Measurements from ENCODE around the gene PRM3.
A peak's percentile ranks its signal among the peaks of the same experiment; 100 is the strongest.

PRM3 gene

DNA sequence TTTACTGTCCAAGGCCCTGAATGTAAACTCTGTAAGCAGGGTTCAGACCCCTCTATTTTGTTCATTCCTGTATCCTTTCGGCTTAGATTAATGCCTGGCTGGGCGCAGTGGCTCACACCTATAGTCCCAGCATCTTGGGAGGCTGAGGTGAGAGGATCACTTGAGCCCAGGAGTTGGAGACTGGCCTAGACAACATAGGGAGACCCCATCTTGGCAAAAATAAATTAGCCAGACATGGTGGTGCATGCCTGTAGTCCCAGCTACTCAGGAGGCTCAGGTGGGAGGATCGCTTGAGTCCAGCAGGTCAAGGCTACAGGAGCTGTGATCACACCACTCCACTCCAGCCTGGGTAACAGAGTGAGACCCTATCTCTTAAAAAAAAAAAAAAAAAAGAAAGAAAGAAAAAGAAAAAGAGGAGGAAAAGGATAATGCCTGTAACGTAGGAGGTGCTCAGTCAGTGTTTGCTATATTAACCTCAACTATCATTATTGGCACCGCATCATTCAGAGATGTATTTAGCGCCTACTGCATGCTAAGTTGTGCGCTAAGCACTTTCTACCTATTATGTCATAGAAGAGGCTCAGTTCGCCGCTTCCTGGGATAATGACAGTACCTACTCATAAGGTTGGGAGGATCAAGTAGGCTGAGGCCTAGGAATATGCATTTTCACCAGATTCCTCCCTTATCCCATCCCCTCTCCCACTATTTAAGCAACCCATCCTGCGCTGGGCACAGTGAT, 22.5 kb downstream of the PRM3 start:
- H3K4me3 Mint-ChIP-seq = peak overlapping the region; percentile 45
- H3K27ac Mint-ChIP-seq = peak overlapping the region; percentile 67
- ATAC-seq = no peak
- H3K27me3 Mint-ChIP-seq = no peaks in the 10 kb centered on the region
- H3K9me3 Mint-ChIP-seq = no peaks in the 10 kb centered on the region
- peaks cover 52% of the 10 kb centered on the region for H3K4me1 Mint-ChIP-seq
- H3K36me3 Mint-ChIP-seq = peaks cover 46% of the 10 kb centered on the region

DNA sequence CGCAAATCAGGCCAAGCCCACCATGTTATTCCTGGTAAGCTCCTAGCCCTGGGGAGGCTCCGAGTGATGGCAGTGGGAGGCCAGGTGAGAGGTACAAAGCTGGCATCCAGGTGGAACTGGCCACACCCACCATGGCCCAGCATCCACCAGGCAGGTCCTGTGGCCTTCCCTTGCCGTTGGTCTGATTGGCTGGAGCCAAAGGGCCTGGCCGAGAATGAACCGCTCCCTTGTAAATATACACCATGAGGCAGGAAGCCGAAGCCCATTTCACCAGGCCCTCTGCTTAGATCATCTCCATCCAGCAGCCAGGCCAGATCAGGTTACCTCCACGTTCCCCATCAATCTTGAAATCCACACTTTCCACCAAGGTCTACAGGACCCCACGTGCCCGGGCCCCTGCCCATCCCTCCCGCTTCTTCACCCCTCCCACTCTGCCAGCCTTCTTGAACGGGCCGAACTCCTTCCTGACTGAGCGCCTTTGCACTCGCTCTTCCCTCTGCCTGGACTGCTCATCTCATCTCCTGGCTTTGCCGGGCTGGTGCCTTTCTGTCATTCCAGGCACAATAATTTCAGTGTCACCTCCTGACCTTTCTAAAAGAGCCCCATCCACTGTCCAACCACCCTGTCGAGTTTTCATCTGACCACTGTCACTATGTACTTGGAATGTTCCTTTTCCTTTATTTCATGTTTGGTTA, 23.2 kb downstream of the PRM3 start:
- Mint-ChIP-seq H3K27me3 (no peaks in the 10 kb centered on the region), H3K27ac (peak overlapping the region; percentile 53), H3K4me3 (peak overlapping the region; percentile 45), H3K36me3 (peaks cover 42% of the 10 kb centered on the region), H3K9me3 (no peaks in the 10 kb centered on the region), H3K4me1 (peaks cover 52% of the 10 kb centered on the region)
- peak; percentile 9 for ATAC-seq

DNA sequence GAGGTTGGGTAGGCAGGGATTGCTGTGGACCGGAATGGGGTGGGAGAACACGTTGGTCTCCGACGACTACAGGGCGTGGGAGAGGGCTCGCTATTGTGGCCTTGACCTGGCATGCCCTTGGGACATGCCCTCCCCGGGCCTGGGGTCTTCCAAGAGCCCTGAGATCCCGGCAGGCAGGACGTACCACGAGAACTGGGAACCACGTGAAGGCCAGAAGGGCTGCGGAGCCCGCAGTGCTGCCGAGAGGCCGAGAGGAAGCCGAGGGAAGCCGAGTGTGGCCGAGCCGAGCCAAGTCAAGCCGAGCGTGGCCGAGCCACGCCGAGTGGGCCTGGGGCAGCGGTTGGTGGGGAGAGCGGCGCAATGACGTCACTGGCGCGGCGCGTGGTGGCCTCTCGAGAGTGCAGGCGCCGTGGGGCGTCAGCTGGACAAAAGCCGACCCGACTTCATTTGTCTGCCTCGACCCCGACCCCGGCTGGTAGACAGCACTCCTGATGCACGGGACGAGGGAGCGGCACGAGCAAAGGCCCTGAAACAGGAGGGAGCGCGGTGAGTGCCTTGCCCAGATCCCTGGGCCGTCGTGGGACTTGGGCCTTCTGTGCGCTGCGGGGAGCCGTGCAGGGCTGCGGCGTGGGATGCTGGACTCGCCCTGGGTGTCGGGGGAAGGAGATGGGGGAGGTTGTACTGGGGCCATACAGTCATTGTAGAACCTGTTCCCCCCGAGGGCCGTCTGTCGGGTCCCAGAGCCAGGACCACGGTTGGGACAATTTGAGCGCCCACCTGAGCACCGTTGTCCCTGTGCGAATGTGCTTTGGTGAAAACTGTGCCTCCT, 24.0 kb downstream of the PRM3 start:
- Mint-ChIP-seq H3K9me3 (no peaks in the 10 kb centered on the region), H3K4me1 (peaks cover 52% of the 10 kb centered on the region), H3K4me3 (peak overlapping the region; percentile 60), H3K27ac (peak overlapping the region; percentile 53), H3K36me3 (peaks cover 35% of the 10 kb centered on the region), H3K27me3 (no peaks in the 10 kb centered on the region)
- peak; percentile 17 for ATAC-seq

DNA sequence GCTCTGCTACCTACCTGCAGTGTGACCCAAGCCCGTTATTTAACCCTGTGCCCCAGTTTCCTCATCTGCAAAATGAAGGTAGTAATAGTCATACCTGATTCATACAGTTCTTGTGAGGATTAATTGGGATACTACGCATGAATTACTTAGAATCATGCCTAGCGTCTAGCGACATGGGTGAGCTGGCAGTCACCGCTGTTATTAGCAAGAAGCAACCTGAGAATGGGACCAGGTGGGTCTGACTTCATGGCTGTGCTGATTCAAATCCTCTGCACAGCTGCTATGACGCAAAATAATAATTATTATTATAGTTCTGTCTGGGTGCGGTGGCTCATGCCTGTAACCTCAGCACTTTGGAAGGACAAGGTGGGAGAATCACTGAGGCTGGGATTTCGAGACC, 25.3 kb downstream of the PRM3 start:
- Mint-ChIP-seq H3K36me3 (peaks cover 21% of the 10 kb centered on the region), H3K27ac (peak overlapping the region; percentile 53), H3K4me3 (no peak overlapping the region), H3K9me3 (no peaks in the 10 kb centered on the region), H3K4me1 (peaks cover 44% of the 10 kb centered on the region), H3K27me3 (no peaks in the 10 kb centered on the region)
- peak; percentile 37 for ATAC-seq

DNA sequence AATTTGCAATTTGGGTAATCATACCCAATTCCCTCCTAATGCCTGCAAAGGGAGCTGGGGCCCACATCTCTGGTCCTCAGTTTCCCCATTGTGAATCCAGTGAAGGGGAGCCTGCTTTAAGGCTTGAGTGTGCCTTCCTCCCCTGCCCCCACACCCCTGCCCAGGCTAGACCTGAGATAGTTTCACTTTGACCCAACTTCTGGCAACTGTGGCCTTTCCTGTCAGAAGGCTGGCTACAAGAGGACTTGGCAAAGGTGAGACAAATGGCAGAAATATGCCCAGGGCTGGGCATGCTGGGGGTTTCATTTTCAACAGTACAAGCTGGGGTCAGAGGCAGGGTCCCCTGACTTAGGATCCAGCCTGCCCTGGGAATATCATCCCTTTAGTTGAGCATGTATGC, 27.4 kb downstream of the PRM3 start:
- no peak overlapping the region for H3K4me3 Mint-ChIP-seq
- ATAC-seq = no peak
- H3K27ac Mint-ChIP-seq = no peak overlapping the region
- peaks cover 8% of the 10 kb centered on the region for H3K36me3 Mint-ChIP-seq
- H3K27me3 Mint-ChIP-seq = no peaks in the 10 kb centered on the region
- H3K4me1 Mint-ChIP-seq = peaks cover 26% of the 10 kb centered on the region
- no peaks in the 10 kb centered on the region for H3K9me3 Mint-ChIP-seq

DNA sequence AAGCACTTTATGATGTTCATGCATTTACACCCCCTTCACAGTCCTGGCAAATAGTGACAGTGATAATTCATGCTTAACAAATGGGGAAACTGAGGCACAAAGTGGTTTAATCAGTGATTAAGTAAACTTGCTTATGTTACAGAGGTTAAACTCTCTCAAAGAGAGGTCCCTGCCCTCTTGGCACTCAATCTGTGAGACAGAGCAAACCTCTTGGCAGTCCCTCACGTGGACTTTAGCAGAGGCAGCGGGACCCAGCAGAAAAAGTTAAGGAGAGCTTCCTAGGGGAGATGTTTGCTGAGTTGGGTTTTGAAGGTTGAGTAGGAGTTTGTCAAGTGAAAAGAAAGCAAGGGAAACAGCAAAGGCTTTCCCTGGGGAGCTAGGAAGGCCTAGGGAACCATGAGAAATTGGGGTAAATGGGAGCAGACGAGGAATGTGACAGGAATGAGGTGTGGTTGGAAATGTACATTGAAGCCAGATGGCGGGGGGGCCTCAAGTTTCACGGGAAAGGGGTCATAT, 28.1 kb downstream of the PRM3 start:
- H3K27ac Mint-ChIP-seq = no peak overlapping the region

DNA sequence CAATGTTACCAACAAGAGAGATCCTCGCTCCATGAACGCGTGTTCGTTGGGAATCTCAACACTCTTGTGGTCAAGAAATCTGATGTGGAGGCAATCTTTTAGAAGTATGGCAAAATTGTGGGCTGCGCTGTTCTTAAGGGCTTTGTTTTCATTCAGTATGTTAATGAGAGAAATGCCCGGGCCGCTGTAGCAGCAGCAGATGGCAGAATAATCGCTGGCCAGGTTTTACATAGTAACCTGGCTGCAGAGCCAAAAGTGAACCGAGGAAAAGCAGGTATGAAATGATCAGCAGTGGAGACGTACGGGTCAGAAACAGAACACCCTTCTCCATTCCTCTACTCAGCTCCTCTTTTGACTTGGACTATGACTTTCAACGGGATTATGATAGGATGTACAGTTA, 30.8 kb downstream of the PRM3 start:
- no peak overlapping the region for H3K27ac Mint-ChIP-seq

More for the DNA sequence above, 28.1 kb downstream of the PRM3 start:
- no peaks in the 10 kb centered on the region for H3K9me3 Mint-ChIP-seq
- peaks cover 19% of the 10 kb centered on the region for H3K4me1 Mint-ChIP-seq
- H3K4me3 Mint-ChIP-seq = no peak overlapping the region
- ATAC-seq = no peak
- H3K36me3 Mint-ChIP-seq = peaks cover under 1% of the 10 kb centered on the region
- no peaks in the 10 kb centered on the region for H3K27me3 Mint-ChIP-seq

DNA sequence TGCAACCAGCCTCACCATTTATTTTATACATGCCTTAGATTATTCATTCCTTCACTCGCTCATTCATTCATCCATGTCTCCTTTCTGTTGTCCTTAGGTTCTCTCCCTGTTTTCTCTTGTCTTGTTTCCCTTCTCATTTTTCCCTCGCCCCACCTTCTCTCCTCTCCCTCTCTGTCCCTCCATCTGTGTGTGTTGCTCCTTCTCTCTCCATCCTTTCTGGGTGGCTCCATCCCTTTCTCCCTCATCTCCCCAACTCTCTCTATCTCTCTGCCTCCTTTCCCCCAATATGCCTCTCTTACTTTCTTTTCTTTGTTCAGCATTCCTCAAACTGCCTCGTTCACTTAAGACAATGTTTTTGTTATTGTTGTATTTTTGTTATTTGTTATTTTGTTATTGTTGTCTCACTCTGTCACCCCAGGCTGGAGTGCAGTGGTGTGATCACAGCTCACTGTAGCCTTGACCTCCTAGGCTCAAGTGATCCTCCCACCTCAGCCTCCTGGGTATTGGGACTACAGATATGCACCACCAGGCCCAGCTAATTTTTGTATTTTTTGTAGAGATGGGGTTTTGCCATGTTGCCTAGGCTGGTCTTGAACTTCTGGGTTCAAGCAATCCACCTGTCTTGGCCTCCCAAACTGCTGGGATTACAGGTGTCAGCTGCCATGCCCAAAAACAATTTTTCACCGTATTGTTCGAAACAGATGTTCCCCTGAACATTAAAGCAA, 31.8 kb downstream of the PRM3 start:
- H3K4me1 Mint-ChIP-seq = no peaks in the 10 kb centered on the region
- no peak for ATAC-seq
- no peaks in the 10 kb centered on the region for H3K9me3 Mint-ChIP-seq
- no peak overlapping the region for H3K4me3 Mint-ChIP-seq
- H3K36me3 Mint-ChIP-seq = no peaks in the 10 kb centered on the region
- H3K27me3 Mint-ChIP-seq = no peaks in the 10 kb centered on the region
- no peak overlapping the region for H3K27ac Mint-ChIP-seq

More for the DNA sequence above, 30.8 kb downstream of the PRM3 start:
- Mint-ChIP-seq H3K27me3 (no peaks in the 10 kb centered on the region), H3K36me3 (no peaks in the 10 kb centered on the region), H3K4me3 (no peak overlapping the region), H3K9me3 (no peaks in the 10 kb centered on the region), H3K4me1 (no peaks in the 10 kb centered on the region)
- ATAC-seq = no peak

DNA sequence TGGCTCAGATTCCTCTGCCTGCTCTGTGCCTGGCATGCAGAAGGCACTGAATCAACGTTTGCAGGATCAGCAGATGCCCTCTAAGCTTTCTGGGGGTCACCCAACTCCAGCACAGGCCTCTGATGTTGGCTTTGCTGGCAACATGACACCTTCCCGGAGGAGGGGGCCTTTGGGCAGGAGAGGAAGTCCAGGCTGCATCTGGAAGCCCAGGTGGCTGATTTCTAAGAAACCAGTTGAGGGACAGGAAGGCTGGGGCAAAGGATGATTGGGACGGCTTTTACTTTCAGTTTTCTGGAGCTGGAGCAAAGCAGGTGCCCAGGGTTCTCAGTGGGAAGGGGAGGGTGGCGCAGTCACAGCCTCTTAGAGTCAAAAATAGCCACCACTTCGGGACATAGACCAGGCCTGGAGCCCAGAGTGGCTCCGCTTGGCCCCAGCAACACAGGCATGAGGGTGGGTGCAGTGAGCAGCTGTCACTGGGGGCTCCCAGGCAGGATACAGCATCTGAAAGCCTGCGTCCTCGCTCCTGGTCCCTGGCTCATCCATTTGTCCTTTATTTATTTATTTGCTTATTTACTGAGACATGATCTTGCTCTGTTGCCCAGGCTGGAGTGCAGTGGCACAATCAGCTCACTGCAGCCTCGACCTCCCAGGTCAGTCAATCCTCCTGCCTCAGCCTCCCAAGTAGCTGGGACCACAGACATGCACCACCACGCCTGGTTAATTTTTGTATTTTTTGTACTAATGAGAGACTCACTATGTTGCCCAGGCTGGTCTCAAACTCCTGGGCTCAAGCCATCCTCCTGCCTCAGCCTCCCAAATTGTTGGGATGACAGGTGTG, 32.6 kb downstream of the PRM3 start:
- no peaks in the 10 kb centered on the region for H3K9me3 Mint-ChIP-seq
- ATAC-seq = no peak
- no peak overlapping the region for H3K27ac Mint-ChIP-seq
- H3K27me3 Mint-ChIP-seq = no peaks in the 10 kb centered on the region
- no peak overlapping the region for H3K4me3 Mint-ChIP-seq
- no peaks in the 10 kb centered on the region for H3K4me1 Mint-ChIP-seq
- no peaks in the 10 kb centered on the region for H3K36me3 Mint-ChIP-seq

DNA sequence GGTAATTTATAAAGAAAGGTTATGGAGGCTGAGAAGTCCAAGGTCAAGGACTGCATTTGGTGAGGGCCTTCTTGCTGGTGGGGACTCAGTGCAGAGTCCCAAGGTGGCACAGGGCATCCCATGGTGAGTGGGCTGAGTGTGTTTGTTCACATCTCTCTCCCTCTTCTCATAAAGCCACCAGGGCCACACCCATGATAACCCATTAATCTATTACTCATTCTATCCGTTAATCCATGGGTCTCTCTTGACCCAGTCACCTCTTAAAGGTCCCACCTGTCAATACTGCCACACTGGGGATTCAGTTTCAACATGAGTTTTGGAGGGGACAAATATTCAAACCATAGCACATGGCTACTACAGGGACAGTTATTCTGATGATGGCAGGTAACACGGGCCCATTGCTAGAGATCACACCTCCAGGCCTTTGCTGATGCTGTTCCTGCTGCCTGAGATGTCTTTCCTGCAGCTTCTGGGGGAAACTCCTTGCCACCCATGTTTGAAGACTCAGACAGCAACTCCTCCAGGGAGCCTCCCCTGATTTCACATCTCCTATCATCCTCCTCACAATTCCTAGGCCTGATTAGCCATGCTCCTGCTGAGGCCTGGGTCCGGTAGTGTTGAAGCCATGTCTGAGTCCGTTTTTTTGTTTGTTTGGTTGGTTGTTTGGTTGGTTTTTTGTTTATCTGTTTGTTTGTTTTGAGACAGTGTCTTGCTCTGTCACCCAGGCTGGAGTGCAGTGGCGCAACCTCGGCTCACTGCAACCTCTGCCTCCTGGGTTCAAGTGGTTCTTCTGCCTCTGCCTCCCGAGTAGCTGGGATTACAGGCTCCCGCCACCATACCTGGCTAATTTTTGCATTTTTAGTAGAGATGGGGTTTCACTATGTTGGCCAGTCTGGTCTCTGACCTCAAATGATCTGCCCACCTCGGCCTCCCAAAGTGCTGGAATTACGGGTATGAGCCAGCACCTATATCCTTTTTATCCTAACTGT, 33.5 kb downstream of the PRM3 start:
- Mint-ChIP-seq H3K27ac (no peak overlapping the region), H3K9me3 (no peaks in the 10 kb centered on the region), H3K4me3 (no peak overlapping the region), H3K4me1 (peaks cover under 1% of the 10 kb centered on the region), H3K36me3 (no peaks in the 10 kb centered on the region), H3K27me3 (no peaks in the 10 kb centered on the region)
- ATAC-seq = no peak

DNA sequence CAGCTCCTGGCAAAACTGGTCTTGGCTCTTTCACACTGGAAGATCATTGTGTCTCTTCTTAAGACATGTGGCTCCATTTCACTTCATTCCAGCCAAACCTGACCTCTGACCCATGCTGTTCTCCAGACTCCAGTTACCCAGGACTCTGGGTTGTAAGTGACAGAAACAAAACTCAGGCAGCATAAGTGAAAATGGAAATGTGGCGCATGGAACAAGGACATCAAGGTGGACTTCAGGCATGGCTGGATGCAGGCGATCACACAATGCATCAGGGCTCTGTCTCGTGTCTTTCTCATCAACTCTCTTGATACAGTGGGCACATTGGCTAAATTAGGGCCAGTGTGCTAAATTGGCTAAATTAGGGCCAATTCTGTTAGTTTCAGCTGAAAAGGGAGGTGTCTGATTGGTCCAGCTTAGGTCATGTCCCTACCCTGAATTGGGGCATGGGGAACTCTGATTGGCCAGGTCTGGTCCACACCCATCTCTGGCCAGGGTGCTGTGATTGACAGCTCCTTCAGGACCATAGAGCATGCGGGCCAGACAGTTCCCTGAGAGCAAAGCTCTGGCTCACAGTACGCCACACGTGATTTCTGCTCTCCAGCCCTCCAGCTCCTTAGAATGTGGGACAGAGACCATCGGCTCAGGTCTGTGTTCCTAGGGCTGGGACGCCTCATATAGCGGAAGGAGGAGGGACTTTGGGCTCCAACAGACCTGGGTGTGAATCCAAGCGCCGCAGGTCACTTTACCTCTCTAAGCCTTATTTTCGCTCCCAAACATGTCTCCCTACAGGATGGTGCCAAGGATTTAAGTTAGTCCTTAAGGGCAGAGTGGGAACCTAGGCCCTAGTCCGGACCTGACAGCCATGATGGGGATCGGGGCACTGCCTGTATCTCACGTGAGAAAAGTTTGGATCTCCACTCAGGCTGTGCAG, 34.9 kb downstream of the PRM3 start:
- Mint-ChIP-seq H3K36me3 (no peaks in the 10 kb centered on the region), H3K27me3 (no peaks in the 10 kb centered on the region), H3K4me3 (no peak overlapping the region), H3K4me1 (peaks cover 13% of the 10 kb centered on the region), H3K27ac (no peak overlapping the region), H3K9me3 (no peaks in the 10 kb centered on the region)
- no peak for ATAC-seq

DNA sequence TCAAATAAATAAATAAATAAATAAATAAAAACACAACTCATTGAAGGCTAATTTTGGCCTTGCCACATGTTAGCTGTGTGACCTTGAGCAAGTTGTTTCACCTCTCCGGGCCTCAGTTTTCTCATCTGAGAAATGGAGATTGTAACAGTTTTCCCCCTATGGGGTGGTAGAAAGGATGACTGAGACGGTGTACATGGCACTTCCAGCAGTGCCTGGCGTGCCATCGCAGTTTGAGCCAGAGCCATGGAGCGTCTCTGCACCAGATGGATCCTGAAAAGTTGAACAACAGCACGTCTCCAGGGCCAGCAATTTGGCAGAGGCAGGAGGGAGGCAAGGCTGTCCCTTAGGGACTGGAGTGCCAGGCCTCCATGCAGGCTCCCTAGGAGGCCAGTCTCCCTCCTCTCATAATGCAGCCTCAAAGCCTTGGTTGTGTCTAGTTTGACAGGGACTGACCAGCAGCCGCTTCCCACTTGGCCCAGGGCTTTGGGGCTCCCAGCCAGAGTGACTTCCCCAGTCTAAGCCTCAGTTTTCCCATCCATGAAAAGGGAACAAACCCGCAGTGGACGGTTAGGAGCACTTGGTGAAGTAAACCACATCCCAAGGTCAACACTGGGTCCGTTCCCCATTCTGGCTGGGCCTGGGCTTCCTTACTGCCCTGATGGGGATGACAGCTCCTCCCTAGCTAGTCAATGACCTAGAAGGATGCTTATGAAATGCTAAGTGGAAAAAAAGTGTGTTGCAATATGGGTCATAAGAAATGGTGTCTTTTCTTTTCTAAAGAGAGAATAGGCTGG, 36.8 kb downstream of the PRM3 start:
- no peak for ATAC-seq
- no peaks in the 10 kb centered on the region for H3K36me3 Mint-ChIP-seq
- peaks cover 32% of the 10 kb centered on the region for H3K4me1 Mint-ChIP-seq
- H3K9me3 Mint-ChIP-seq = no peaks in the 10 kb centered on the region
- no peaks in the 10 kb centered on the region for H3K27me3 Mint-ChIP-seq
- H3K27ac Mint-ChIP-seq = no peak overlapping the region
- H3K4me3 Mint-ChIP-seq = no peak overlapping the region

All from stimulated activated memory B cell treated with anti-CD40 and anti-IgM and Interleukin-4, amounts not matched to agents 10 μg/mL and 1 μg/mL and 100 μg/mL, for 72 hours (primary cell).